ENCODE measurements around the gene UIMC1.

- TF ChIP-seq CTCF (IDR thresholded peaks at IDR 0.05) (no peak), EZH2 (IDR thresholded peaks at IDR 0.05; ENCODE audit: borderline replicate concordance, insufficient read depth, low read depth, low read length, poor library complexity, severe bottlenecking) (no peak)
Observed at GRCh38 chr5:176883700-176884570, 122.6 kb downstream of the UIMC1 start.

Data from B cell (primary cell).